ENCODE data around the gene MLLT6. TPM values are rescaled to one million over a fixed set of nuclear protein-coding genes. Genes with fewer than 3 reads are reported as not detected.

Gene MLLT6
- total and polyA plus RNA-seq, 2 of the 13 experiments (the other 11 are each of a cell fraction or from before 2014, with no cell fraction given): 50.7 to 69.5 TPM

GRCh38 chr17:38749223-38750043 lies 44.4 kb downstream of the MLLT6 start (continued):
- TF ChIP-seq, protein P1, sequence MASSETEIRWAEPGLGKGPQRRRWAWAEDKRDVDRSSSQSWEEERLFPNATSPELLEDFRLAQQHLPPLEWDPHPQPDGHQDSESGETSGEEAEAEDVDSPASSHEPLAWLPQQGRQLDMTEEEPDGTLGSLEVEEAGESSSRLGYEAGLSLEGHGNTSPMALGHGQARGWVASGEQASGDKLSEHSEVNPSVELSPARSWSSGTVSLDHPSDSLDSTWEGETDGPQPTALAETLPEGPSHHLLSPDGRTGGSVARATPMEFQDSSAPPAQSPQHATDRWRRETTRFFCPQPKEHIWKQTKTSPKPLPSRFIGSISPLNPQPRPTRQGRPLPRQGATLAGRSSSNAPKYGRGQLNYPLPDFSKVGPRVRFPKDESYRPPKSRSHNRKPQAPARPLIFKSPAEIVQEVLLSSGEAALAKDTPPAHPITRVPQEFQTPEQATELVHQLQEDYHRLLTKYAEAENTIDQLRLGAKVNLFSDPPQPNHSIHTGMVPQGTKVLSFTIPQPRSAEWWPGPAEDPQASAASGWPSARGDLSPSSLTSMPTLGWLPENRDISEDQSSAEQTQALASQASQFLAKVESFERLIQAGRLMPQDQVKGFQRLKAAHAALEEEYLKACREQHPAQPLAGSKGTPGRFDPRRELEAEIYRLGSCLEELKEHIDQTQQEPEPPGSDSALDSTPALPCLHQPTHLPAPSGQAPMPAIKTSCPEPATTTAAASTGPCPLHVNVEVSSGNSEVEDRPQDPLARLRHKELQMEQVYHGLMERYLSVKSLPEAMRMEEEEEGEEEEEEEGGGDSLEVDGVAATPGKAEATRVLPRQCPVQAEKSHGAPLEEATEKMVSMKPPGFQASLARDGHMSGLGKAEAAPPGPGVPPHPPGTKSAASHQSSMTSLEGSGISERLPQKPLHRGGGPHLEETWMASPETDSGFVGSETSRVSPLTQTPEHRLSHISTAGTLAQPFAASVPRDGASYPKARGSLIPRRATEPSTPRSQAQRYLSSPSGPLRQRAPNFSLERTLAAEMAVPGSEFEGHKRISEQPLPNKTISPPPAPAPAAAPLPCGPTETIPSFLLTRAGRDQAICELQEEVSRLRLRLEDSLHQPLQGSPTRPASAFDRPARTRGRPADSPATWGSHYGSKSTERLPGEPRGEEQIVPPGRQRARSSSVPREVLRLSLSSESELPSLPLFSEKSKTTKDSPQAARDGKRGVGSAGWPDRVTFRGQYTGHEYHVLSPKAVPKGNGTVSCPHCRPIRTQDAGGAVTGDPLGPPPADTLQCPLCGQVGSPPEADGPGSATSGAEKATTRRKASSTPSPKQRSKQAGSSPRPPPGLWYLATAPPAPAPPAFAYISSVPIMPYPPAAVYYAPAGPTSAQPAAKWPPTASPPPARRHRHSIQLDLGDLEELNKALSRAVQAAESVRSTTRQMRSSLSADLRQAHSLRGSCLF (CRISPR knock-in tag; IDR thresholded peaks at IDR 0.05; ENCODE audit: borderline replicate concordance): 0 out of 2 replicates have a peak, but pooled peaks have one; percentile 10
- TF ChIP-seq IKZF5 (CRISPR knock-in tag; IDR thresholded peaks at IDR 0.05) (peak; percentile 93), ZNF766 (CRISPR knock-in tag; IDR thresholded peaks at IDR 0.05; ENCODE audit: borderline replicate concordance) (peak; percentile 82), STAG1 (CRISPR knock-in tag; IDR thresholded peaks at IDR 0.05) (peak; percentile 19; the same call in 1 of the 2 replicates), CERS6 (CRISPR knock-in tag; IDR thresholded peaks at IDR 0.05) (peak; percentile 84; the same call in 1 of the 2 replicates), THAP11 (CRISPR knock-in tag; IDR thresholded peaks at IDR 0.05) (peak; percentile 76; the same call in 1 of the 2 replicates)
- TF ChIP-seq, protein P2, sequence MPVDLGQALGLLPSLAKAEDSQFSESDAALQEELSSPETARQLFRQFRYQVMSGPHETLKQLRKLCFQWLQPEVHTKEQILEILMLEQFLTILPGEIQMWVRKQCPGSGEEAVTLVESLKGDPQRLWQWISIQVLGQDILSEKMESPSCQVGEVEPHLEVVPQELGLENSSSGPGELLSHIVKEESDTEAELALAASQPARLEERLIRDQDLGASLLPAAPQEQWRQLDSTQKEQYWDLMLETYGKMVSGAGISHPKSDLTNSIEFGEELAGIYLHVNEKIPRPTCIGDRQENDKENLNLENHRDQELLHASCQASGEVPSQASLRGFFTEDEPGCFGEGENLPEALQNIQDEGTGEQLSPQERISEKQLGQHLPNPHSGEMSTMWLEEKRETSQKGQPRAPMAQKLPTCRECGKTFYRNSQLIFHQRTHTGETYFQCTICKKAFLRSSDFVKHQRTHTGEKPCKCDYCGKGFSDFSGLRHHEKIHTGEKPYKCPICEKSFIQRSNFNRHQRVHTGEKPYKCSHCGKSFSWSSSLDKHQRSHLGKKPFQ (CRISPR knock-in tag; IDR thresholded peaks at IDR 0.05; ENCODE audit: insufficient replicate concordance): peak; percentile 71
- TF ChIP-seq, protein P3, sequence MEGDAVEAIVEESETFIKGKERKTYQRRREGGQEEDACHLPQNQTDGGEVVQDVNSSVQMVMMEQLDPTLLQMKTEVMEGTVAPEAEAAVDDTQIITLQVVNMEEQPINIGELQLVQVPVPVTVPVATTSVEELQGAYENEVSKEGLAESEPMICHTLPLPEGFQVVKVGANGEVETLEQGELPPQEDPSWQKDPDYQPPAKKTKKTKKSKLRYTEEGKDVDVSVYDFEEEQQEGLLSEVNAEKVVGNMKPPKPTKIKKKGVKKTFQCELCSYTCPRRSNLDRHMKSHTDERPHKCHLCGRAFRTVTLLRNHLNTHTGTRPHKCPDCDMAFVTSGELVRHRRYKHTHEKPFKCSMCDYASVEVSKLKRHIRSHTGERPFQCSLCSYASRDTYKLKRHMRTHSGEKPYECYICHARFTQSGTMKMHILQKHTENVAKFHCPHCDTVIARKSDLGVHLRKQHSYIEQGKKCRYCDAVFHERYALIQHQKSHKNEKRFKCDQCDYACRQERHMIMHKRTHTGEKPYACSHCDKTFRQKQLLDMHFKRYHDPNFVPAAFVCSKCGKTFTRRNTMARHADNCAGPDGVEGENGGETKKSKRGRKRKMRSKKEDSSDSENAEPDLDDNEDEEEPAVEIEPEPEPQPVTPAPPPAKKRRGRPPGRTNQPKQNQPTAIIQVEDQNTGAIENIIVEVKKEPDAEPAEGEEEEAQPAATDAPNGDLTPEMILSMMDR (CRISPR knock-in tag; IDR thresholded peaks at IDR 0.05): peak; percentile 46
- TF ChIP-seq, protein P4, sequence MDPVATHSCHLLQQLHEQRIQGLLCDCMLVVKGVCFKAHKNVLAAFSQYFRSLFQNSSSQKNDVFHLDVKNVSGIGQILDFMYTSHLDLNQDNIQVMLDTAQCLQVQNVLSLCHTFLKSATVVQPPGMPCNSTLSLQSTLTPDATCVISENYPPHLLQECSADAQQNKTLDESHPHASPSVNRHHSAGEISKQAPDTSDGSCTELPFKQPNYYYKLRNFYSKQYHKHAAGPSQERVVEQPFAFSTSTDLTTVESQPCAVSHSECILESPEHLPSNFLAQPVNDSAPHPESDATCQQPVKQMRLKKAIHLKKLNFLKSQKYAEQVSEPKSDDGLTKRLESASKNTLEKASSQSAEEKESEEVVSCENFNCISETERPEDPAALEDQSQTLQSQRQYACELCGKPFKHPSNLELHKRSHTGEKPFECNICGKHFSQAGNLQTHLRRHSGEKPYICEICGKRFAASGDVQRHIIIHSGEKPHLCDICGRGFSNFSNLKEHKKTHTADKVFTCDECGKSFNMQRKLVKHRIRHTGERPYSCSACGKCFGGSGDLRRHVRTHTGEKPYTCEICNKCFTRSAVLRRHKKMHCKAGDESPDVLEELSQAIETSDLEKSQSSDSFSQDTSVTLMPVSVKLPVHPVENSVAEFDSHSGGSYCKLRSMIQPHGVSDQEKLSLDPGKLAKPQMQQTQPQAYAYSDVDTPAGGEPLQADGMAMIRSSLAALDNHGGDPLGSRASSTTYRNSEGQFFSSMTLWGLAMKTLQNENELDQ (CRISPR knock-in tag; IDR thresholded peaks at IDR 0.05; ENCODE audit: borderline replicate concordance): no peak; the same call in 1 of the 2 replicates
- TF ChIP-seq, protein P5, sequence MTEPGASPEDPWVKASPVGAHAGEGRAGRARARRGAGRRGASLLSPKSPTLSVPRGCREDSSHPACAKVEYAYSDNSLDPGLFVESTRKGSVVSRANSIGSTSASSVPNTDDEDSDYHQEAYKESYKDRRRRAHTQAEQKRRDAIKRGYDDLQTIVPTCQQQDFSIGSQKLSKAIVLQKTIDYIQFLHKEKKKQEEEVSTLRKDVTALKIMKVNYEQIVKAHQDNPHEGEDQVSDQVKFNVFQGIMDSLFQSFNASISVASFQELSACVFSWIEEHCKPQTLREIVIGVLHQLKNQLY (CRISPR knock-in tag; IDR thresholded peaks at IDR 0.05): 0 out of 2 replicates have a peak, but pooled peaks have one; percentile 55

Measured in HepG2 (cell line).